ENCODE results near the gene WDR64. TPM values are rescaled to one million over a fixed set of nuclear protein-coding genes. Genes with fewer than 3 reads are reported as not detected.
"Not testable (repeated sequence)": the region's sequence is repeated elsewhere in the genome, so short reads cannot be mapped to it uniquely, and the experiment has no call there.

The WDR64 gene
- total and polyA plus RNA-seq, 4 experiments from 2014 or later, result 0.16 TPM; not detected in 3

DNA sequence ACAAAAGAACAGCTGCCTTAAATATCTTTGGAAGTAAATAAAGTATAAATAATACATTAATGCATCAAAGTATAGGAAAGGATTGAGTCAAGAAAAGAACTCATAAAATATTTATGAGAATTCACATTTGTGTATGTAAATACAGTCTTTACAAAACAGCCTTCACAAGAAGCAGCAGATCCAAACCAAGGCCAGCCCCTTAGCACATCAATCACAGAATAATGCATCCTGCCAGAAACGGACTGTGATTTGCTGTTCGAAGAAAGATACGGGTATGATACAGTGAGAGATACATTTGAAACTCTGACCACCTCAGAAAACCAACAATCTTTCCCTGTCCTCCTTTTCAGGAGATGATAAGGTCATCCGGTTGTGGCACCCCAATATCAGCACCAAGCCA lies 70.9 kb downstream of the WDR64 start:
- H3K4me1 Mint-ChIP-seq, result peaks cover 0 to 4% (median 0%) of the 10 kb centered on the region in 4 donors
- peaks cover 0 to 3% (median 0%) of the 10 kb centered on the region in 8 donors for H3K9me3 Mint-ChIP-seq
- intact Hi-C loops (cut with micrococcal nuclease), result no loop called here
- ChIA-PET CTCF (ENCODE audit: partially characterized antibody) (no interaction called here), POLR2A (ENCODE audit: partially characterized antibody) (no interaction called here)
- Histone ChIP-seq H3K4me3 (ENCODE audit: low read length in 2 of 2) (no peak overlapping the region), H3K36me3 (ENCODE audit: insufficient read depth, low read length) (no peaks in the 10 kb centered on the region), H3K27me3 (ENCODE audit: insufficient read depth, low read length) (no peaks in the 10 kb centered on the region), H3K4me1 (ENCODE audit: insufficient read depth, low read length) (no peaks in the 10 kb centered on the region), H3K27ac (ENCODE audit: low read depth, low read length) (no peak overlapping the region), H3K9me3 (ENCODE audit: control insufficient read depth in 1 of 2, low read length in 2 of 2) (no peaks in the 10 kb centered on the region)
- peaks cover 8 to 10% of the 10 kb centered on the region in 2 donors for H3K27me3 Mint-ChIP-seq
- H3K27ac Mint-ChIP-seq, result no peak overlapping the region
- no peak overlapping the region for H3K4me3 Mint-ChIP-seq
- no peak for DNase-seq
- no peaks in the 10 kb centered on the region for H3K36me3 Mint-ChIP-seq

DNA sequence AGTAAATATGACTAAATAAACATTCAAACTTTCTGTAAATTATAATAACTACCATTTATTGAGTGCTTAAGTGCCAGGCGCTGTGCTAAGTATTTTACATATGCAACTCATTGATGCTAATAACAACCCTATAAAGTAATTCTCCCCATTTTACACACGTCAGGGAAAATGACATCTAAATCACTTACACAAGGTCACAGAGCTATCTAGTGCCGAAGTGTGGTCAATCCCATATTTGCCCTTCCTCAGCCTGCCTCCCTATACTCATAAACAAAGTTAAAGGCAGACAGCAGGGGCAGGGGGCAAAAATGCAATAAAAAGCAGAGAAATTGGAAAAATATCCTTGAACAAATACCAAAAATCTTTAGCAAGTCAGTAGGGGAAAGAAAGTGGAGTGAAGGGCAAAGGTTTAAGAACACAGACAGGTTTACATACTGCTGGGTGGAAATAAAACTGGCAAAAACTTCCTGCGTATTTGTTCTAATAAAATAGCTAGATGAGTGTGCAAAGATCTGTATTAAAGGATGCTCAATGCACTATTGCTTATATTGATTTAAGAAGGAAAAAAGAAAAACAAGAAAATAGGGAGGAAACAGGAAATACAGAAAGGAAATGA lies 72.8 kb downstream of the WDR64 start:
- Histone ChIP-seq H3K9me3 (ENCODE audit: control insufficient read depth in 1 of 2, low read length in 2 of 2) (no peaks in the 10 kb centered on the region), H3K4me1 (ENCODE audit: insufficient read depth, low read length) (no peaks in the 10 kb centered on the region), H3K4me3 (ENCODE audit: low read length in 2 of 2) (no peak overlapping the region), H3K27me3 (ENCODE audit: insufficient read depth, low read length) (no peaks in the 10 kb centered on the region), H3K36me3 (ENCODE audit: insufficient read depth, low read length) (no peaks in the 10 kb centered on the region), H3K27ac (ENCODE audit: low read depth, low read length) (no peak overlapping the region)
- Mint-ChIP-seq H3K4me3 (no peak overlapping the region), H3K27ac (no peak overlapping the region), H3K9me3 (peaks cover 0 to 2% (median 0%) of the 10 kb centered on the region in 8 donors), H3K4me1 (peaks cover 0 to 2% (median 0%) of the 10 kb centered on the region in 4 donors), H3K36me3 (no peaks in the 10 kb centered on the region), H3K27me3 (peaks cover 5 to 6% of the 10 kb centered on the region in 2 donors)
- intact Hi-C loops (cut with micrococcal nuclease), result no loop called here
- CTCF ChIA-PET (ENCODE audit: partially characterized antibody), result no interaction called here
- POLR2A ChIA-PET (ENCODE audit: partially characterized antibody), result no interaction called here
- no peak for DNase-seq

DNA sequence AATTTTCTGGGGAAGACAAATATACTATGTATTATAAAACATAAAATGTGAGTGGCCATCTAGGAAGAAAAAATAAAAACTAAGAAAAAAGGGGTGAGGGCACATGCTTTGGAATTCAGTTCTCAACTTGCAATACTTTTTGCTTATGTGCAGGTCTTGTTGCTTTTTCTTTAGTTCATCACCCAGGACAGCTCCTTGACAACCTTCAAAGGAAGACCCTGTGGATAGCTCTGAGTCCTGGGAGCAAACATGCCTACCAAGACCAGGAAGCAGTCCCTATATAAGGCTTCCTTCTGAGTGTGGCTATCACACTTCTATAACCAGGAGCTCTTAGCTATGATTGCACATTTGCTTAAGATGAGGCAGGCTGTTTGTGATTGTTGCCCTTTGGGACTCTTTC lies 78.0 kb downstream of the WDR64 start:
- CTCF ChIA-PET (ENCODE audit: partially characterized antibody), result no interaction called here
- Mint-ChIP-seq H3K36me3 (no peaks in the 10 kb centered on the region), H3K27ac (no peak overlapping the region), H3K4me1 (peaks cover 0 to 4% (median 0%) of the 10 kb centered on the region in 4 donors), H3K27me3 (peaks cover 1 to 3% of the 10 kb centered on the region in 2 donors), H3K4me3 (no peak overlapping the region), H3K9me3 (no peaks in the 10 kb centered on the region)
- no peak for DNase-seq
- H3K27ac ChIP-seq (ENCODE audit: low read depth, low read length), result no peak overlapping the region
- POLR2A ChIA-PET (ENCODE audit: partially characterized antibody), result no interaction called here
- no peak overlapping the region for H3K4me3 ChIP-seq (ENCODE audit: low read length in 2 of 2)
- no peaks in the 10 kb centered on the region for H3K36me3 ChIP-seq (ENCODE audit: insufficient read depth, low read length)
- intact Hi-C loops (cut with micrococcal nuclease), result no loop called here
- no peaks in the 10 kb centered on the region for H3K9me3 ChIP-seq (ENCODE audit: control insufficient read depth in 1 of 2, low read length in 2 of 2)
- no peaks in the 10 kb centered on the region for H3K27me3 ChIP-seq (ENCODE audit: insufficient read depth, low read length)
- no peaks in the 10 kb centered on the region for H3K4me1 ChIP-seq (ENCODE audit: insufficient read depth, low read length)

DNA sequence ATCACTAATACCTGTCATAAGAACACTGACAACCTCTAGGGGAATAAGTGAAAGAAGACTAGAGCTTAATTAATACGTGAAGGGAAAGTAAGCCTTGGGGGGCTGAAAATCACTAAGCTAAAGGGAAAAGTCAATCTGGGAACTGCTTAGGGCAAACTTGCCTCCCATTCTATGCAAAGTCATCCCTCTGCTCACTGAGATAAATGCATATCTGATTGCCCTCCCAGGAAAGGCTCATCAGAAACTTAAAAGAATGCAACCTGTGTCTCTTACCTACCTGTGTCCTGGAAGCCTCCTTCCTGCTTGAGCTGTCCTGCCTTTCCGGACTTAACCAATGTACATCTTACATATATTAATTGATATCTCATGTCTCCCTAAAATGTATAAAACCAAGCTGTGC lies 81.8 kb downstream of the WDR64 start:
- POLR2A ChIA-PET (ENCODE audit: partially characterized antibody), result no interaction called here
- CTCF ChIA-PET (ENCODE audit: partially characterized antibody), result no interaction called here
- DNase-seq, result no peak
- H3K4me1 Mint-ChIP-seq, result peaks cover 0 to 2% (median 0%) of the 10 kb centered on the region in 4 donors
- H3K27ac ChIP-seq (ENCODE audit: low read depth, low read length), result no peak overlapping the region
- H3K9me3 Mint-ChIP-seq, result peaks cover 0 to 1% (median 0%) of the 10 kb centered on the region in 8 donors
- no peak overlapping the region for H3K4me3 ChIP-seq (ENCODE audit: low read length in 2 of 2)
- no peaks in the 10 kb centered on the region for H3K36me3 ChIP-seq (ENCODE audit: insufficient read depth, low read length)
- no peak overlapping the region for H3K4me3 Mint-ChIP-seq
- no peak overlapping the region for H3K27ac Mint-ChIP-seq
- intact Hi-C loops (cut with micrococcal nuclease), result no loop called here
- no peaks in the 10 kb centered on the region for H3K4me1 ChIP-seq (ENCODE audit: insufficient read depth, low read length)
- H3K9me3 ChIP-seq (ENCODE audit: control insufficient read depth in 1 of 2, low read length in 2 of 2), result no peaks in the 10 kb centered on the region
- H3K36me3 Mint-ChIP-seq, result no peaks in the 10 kb centered on the region
- H3K27me3 Mint-ChIP-seq, result peaks cover 0 to 4% of the 10 kb centered on the region in 2 donors
- H3K27me3 ChIP-seq (ENCODE audit: insufficient read depth, low read length), result no peaks in the 10 kb centered on the region

DNA sequence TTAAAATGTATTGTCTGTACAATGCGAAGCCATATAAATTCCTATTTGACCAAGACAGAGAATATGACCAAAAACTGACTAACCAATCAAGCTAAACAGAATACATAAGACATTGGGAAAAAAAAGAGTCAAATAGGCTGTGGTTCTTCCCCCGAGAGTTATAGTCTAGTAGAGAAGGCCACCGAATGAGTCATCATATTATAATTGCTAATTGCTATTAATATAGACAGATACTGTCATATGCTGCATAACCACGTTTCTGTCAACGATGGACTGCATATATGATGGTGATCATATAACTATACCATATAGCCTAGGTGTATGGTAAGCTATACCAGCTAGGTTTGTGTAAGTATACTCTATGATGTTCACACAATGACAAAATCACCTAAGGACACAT lies 82.5 kb downstream of the WDR64 start:
- no peak for DNase-seq
- Mint-ChIP-seq H3K27me3 (peaks cover 0 to 7% of the 10 kb centered on the region in 2 donors), H3K36me3 (no peaks in the 10 kb centered on the region), H3K4me1 (peaks cover 0 to 2% (median 0%) of the 10 kb centered on the region in 4 donors), H3K9me3 (peaks cover 0 to 1% (median 0%) of the 10 kb centered on the region in 8 donors), H3K4me3 (no peak overlapping the region), H3K27ac (no peak overlapping the region)
- Histone ChIP-seq H3K27ac (ENCODE audit: low read depth, low read length) (no peak overlapping the region), H3K4me3 (ENCODE audit: low read length in 2 of 2) (no peak overlapping the region), H3K36me3 (ENCODE audit: insufficient read depth, low read length) (no peaks in the 10 kb centered on the region), H3K27me3 (ENCODE audit: insufficient read depth, low read length) (no peaks in the 10 kb centered on the region), H3K9me3 (ENCODE audit: control insufficient read depth in 1 of 2, low read length in 2 of 2) (no peaks in the 10 kb centered on the region), H3K4me1 (ENCODE audit: insufficient read depth, low read length) (no peaks in the 10 kb centered on the region)
- POLR2A ChIA-PET (ENCODE audit: partially characterized antibody), result no interaction called here
- intact Hi-C loops (cut with micrococcal nuclease), result no loop called here
- CTCF ChIA-PET (ENCODE audit: partially characterized antibody), result no interaction called here

DNA sequence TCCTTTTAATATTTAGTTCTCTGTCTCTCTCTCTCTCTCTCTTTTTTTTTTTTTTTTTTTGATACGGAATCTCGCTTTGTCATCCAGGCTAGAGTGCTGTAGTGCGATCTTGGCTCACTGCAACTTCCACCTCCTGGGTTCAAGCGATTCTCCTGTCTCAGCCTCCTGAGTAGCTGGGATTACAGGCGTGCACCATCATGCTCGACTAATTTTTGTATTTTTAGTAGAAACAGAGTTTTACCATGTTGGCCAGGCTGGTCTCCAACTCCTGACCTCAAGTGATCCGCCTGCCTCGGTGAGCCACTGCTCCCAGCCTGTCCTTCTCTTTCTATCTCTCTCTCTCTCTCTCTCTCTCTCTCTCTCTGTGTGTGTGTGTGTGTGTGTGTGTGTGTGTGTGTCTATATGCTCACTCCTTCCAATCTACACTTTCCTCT lies 83.4 kb downstream of the WDR64 start:
- H3K36me3 Mint-ChIP-seq; H3K4me1 Mint-ChIP-seq; H3K4me1 ChIP-seq (ENCODE audit: insufficient read depth, low read length); CTCF ChIA-PET (ENCODE audit: partially characterized antibody); H3K36me3 ChIP-seq (ENCODE audit: insufficient read depth, low read length); intact Hi-C loops (cut with micrococcal nuclease); POLR2A ChIA-PET (ENCODE audit: partially characterized antibody); H3K27me3 ChIP-seq (ENCODE audit: insufficient read depth, low read length); H3K27me3 Mint-ChIP-seq; H3K27ac Mint-ChIP-seq; H3K4me3 ChIP-seq (ENCODE audit: low read length in 2 of 2); H3K27ac ChIP-seq (ENCODE audit: low read depth, low read length); H3K9me3 ChIP-seq (ENCODE audit: control insufficient read depth in 1 of 2, low read length in 2 of 2); H3K9me3 Mint-ChIP-seq; DNase-seq; H3K4me3 Mint-ChIP-seq: not testable (repeated sequence)

DNA sequence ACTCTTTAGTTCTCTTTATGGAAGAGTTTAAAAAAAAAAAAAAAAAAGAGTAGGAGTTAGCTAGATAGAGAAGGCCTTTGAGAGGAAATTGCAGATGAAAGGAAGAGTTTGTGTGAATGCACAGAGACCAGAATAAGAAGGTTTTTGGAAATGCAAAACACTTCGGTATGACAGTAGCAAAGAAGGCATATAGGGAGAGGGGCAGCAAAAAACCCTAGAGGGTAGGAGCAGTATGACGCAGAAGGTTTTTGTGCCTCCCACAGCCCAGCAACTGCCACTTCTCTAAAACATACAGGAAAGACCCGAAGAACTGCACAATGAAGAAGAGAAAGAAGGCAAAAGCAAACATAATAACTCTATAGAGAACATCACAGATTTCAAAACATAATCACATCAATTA lies 84.3 kb downstream of the WDR64 start:
- Mint-ChIP-seq H3K9me3 (peaks cover 0 to 1% (median 0%) of the 10 kb centered on the region in 8 donors), H3K4me1 (peaks cover 0 to under 1% (median 0%) of the 10 kb centered on the region in 4 donors), H3K36me3 (no peaks in the 10 kb centered on the region), H3K27me3 (peaks cover 0 to 7% of the 10 kb centered on the region in 2 donors), H3K4me3 (no peak overlapping the region), H3K27ac (no peak overlapping the region)
- Histone ChIP-seq H3K36me3 (ENCODE audit: insufficient read depth, low read length) (no peaks in the 10 kb centered on the region), H3K27ac (ENCODE audit: low read depth, low read length) (no peak overlapping the region), H3K9me3 (ENCODE audit: control insufficient read depth in 1 of 2, low read length in 2 of 2) (no peaks in the 10 kb centered on the region), H3K4me3 (ENCODE audit: low read length in 2 of 2) (no peak overlapping the region), H3K27me3 (ENCODE audit: insufficient read depth, low read length) (no peaks in the 10 kb centered on the region), H3K4me1 (ENCODE audit: insufficient read depth, low read length) (no peaks in the 10 kb centered on the region)
- intact Hi-C loops (cut with micrococcal nuclease), result no loop called here
- ChIA-PET POLR2A (ENCODE audit: partially characterized antibody) (no interaction called here), CTCF (ENCODE audit: partially characterized antibody) (no interaction called here)
- DNase-seq, result no peak

Data from CD4-positive, alpha-beta memory T cell (primary cell).